ENCODE results near the gene PDHX.

- TF ChIP-seq EZH2 (IDR thresholded peaks at IDR 0.05), result no peak
- TF ChIP-seq POLR2AphosphoS5 (IDR thresholded peaks at IDR 0.05; ENCODE audit: borderline replicate concordance, low read depth, low read length), result no peak
- TF ChIP-seq FOXP2 (optimal IDR thresholded peaks at IDR 0.05; ENCODE audit: control extremely low read depth, extremely low read length, insufficient read depth), result no peak
Measured at GRCh38 chr11:35011944-35012343, 95.5 kb downstream of the PDHX start.

Data from SK-N-MC (cell line).